LNCAP (cell line): Measurements from ENCODE around the gene LARP1.
A peak's percentile ranks its signal among the peaks of the same experiment; 100 is the strongest.

Experiments used
- TF ChIP-seq, protein P1 (sequence below): fragments of 450-650 bp; IDR thresholded peaks from 2 replicates; pipeline ENCODE4 v1.5.1; 2017; ENCODE audit warnings: mild to moderate bottlenecking

The LARP1 gene

DNA sequence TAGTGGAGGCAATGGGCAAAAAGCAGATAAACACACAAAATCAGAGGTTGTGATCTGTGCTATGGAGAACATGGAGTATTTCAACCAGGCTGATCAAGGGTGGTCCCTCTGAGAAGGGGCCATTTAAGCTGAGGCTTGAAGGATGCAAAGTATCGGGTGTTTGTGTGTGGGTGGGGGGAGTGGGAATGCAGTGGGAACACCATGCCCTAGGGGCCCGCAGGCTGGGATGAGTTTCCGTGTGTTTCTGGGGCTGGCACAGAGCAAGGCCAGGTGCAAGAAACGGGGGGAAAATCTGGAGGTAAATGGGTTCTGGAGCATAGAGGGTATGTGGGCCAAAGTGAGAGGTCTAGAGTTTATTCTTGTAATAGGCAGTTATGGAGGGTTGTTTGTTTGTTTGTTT is 13.8 kb upstream of the LARP1 start:
- TF ChIP-seq, protein P1, sequence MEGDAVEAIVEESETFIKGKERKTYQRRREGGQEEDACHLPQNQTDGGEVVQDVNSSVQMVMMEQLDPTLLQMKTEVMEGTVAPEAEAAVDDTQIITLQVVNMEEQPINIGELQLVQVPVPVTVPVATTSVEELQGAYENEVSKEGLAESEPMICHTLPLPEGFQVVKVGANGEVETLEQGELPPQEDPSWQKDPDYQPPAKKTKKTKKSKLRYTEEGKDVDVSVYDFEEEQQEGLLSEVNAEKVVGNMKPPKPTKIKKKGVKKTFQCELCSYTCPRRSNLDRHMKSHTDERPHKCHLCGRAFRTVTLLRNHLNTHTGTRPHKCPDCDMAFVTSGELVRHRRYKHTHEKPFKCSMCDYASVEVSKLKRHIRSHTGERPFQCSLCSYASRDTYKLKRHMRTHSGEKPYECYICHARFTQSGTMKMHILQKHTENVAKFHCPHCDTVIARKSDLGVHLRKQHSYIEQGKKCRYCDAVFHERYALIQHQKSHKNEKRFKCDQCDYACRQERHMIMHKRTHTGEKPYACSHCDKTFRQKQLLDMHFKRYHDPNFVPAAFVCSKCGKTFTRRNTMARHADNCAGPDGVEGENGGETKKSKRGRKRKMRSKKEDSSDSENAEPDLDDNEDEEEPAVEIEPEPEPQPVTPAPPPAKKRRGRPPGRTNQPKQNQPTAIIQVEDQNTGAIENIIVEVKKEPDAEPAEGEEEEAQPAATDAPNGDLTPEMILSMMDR, result no peak

DNA sequence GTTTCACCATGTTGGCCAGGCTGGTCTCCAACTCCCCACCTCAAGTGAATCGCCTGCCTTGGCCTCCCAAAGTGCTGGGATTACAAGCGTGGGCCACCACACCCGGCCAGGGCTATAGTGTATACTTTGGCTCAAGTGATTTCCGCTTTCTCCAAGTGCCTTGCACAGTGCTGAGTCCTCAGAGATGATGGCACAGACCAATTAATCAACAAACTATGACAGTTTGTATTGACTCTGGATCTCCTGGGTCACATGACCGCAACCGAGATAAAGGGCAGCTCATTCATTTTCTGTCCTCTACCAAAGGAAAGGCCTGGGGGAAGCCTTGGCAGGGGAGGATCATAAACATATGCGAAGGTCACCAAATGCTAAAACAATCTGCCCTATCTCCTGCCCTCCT is 11.4 kb upstream of the LARP1 start:
- TF ChIP-seq, protein P1, result no peak

DNA sequence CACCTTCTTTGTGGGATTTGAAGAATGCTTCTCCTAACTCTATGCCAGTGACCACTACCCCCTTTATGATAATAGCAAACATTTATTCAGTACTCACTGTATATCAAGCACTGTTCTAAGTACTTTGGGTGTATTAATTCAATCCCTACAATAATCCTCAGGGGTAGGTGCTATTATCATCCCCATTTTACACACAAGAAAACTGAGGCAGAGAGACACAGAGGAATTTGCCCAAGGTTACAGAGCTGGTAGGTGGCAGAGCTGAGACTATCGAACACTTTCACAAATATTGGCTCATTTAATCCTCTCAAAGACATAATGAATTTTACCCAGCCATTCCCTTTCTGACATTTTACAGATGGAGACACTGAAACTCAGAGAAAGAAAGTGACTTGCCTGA is 9.8 kb upstream of the LARP1 start:
- TF ChIP-seq, protein P1, result no peak

DNA sequence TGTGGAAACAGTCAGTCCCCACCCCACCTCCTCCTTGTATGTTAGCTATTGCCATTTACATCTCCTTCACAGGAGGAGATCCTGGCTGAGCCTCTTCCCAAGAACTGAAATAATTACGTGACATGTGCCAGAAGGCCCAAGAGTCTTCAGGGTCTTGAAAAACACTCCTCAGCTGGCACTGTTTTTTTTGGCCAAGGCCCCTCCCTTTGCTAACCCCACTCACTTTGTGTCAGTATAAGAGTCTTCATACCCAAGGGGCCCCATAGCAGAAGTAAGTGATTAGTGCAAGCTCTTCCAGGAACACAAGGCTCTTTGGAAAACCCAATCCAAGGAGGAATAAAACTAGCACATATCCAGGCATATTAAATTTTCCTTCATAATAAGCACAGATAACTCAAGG is 5.7 kb upstream of the LARP1 start:
- TF ChIP-seq, protein P1, result no peak

DNA sequence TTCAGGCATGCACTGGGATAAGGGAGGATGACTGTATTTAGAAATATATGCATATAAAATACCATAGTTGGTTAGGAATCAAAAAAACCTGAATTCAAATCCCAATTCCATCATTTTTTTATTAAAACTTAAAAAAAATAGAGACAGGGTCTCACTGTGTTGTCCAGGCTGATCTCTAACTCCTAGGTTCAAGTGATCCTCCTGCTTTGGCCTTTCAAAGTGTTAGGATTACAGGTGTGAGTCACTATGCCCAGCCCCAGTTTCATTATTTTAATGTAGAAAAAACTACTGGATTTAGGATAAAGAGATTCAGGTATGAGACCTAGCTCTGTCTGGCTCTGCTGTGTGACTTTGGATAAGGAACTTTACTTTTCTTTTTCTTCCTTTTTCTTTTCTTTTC is 3.3 kb upstream of the LARP1 start:
- TF ChIP-seq, protein P1, result no peak

DNA sequence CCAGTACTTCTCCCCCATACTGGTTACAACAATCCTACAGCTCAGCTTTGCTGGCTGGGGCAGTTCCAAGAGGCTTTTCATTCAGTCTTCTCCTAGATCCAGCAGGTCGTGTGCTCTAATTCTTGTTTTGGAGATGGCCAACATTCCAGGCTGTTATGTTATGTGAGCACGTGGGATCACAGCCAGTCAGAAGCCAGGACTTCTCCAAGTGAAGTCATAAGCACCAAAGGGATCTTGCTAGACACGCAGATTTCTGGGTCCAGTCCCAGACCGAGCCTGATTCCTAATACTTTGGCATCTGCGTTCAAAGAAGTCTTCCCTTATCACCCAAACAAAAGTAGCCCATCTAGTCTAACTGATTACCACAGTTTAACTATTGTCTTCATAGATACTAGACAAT is 1.4 kb upstream of the LARP1 start:
- TF ChIP-seq, protein P1, result no peak

DNA sequence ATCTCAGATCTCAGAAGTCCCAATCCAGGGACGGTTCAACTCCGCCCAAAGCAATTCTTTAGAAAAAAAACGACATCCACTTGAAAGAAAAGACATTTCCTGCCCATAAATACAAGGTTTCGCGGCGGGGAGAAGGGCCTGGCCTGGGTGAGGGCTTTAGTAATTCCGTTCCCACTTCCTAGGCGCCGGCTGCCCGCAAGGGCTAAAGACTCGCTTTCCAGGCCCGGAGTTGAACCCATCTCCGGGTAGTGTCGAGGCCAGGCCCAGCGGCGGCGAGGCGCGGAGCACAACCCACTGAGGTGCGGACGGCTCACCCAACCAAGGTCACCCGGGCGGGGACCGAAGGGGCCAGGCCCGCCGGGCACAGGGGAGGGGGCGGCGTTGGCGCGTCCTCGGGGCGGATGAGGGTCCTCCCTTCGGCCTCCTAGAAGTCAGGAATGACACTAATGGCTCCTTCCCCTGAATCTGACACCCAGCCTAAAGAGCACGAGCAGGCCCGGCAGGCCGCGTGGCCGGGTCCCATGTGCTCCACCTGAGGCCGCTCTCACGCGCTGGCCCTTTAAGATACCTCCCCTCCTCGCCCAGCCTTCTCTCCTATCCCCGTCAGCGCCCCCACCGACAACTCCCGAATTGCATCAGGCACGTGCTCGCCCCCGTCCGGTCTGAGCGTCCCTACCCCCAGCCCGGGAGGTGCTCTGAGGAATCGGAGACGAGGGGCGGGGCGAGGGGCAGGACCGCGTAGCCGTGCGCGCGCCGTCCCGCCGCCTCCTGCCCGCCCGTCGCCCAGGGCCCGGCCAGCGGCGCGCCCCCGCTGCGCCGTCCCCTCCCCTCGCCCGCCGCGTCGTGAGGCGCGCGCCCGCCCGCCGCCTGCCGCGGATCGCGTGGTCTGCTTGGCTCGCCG is 467 bp upstream of the LARP1 start:
- TF ChIP-seq, protein P1, result peak; percentile 50; the same call in 1 of the 2 replicates
